HG03520 (cell line): ENCODE results near the gene UMAD1.
"Not testable (repeated sequence)": the region's sequence is repeated elsewhere in the genome, so short reads cannot be mapped to it uniquely, and the experiment has no call there.

Source experiments
- ATAC-seq: cut with Tn5 transposase; IDR thresholded peaks from one replicate; pipeline ENCODE4 v1.9.1; 2021; ENCODE audit warnings: mild to moderate bottlenecking, moderate library complexity; ENCODE audit not compliant: unreplicated experiment

Gene UMAD1

GRCh38 chr7:7652798-7653540 is 12.4 kb downstream of the UMAD1 start:
- no peak for ATAC-seq

GRCh38 chr7:7653593-7654187 is 13.1 kb downstream of the UMAD1 start:
- no peak for ATAC-seq

GRCh38 chr7:7654964-7655715 is 14.6 kb downstream of the UMAD1 start:
- no peak for ATAC-seq

- not testable (repeated sequence) for ATAC-seq
Measured at GRCh38 chr7:7656459-7656858, 15.9 kb downstream of the UMAD1 start.

GRCh38 chr7:7662527-7662926 is 22.0 kb downstream of the UMAD1 start:
- ATAC-seq, result no peak

GRCh38 chr7:7664291-7664690 is 23.7 kb downstream of the UMAD1 start:
- ATAC-seq, result no peak

- no peak for ATAC-seq
Measured at GRCh38 chr7:7665031-7665430, 24.5 kb downstream of the UMAD1 start.

GRCh38 chr7:7667187-7667586 is 26.6 kb downstream of the UMAD1 start:
- no peak for ATAC-seq

- ATAC-seq, result no peak
Measured at GRCh38 chr7:7668706-7669105, 28.2 kb downstream of the UMAD1 start.

GRCh38 chr7:7670490-7670889 is 29.9 kb downstream of the UMAD1 start:
- no peak for ATAC-seq

GRCh38 chr7:7671361-7671760 is 30.8 kb downstream of the UMAD1 start:
- no peak for ATAC-seq

GRCh38 chr7:7672545-7673239 is 32.1 kb downstream of the UMAD1 start:
- no peak for ATAC-seq

GRCh38 chr7:7673240-7673550 is 32.6 kb downstream of the UMAD1 start:
- ATAC-seq, result no peak

- ATAC-seq, result no peak
Measured at GRCh38 chr7:7675686-7676085, 35.1 kb downstream of the UMAD1 start.

GRCh38 chr7:7679640-7680039 is 39.1 kb downstream of the UMAD1 start:
- not testable (repeated sequence) for ATAC-seq

GRCh38 chr7:7681191-7681935 is 40.8 kb downstream of the UMAD1 start:
- ATAC-seq, result no peak

GRCh38 chr7:7681936-7682329 is 41.4 kb downstream of the UMAD1 start:
- ATAC-seq, result no peak

GRCh38 chr7:7682861-7683260 is 42.3 kb downstream of the UMAD1 start:
- ATAC-seq, result no peak

- ATAC-seq, result no peak
Measured at GRCh38 chr7:7686811-7687508, 46.4 kb downstream of the UMAD1 start.

GRCh38 chr7:7687800-7688199 is 47.2 kb downstream of the UMAD1 start:
- ATAC-seq, result no peak
